ENCODE data around the gene RSPH3.
"Not testable (repeated sequence)": the region's sequence is repeated elsewhere in the genome, so short reads cannot be mapped to it uniquely, and the experiment has no call there.

RSPH3 gene

GRCh38 chr6:158999666-159000403, at the start of gene RSPH3:
Gene RSPH3, minus strand, starts transcription at chr6:159000202. Its CDS starts 652 bp downstream, at chr6:158999550.
- peak; percentile 86 for DNase-seq (ENCODE audit: low read depth)

- no peak for DNase-seq (ENCODE audit: low read depth)
These were observed 48.1 kb upstream of the RSPH3 start for GRCh38 chr6:159047891-159048685.

GRCh38 chr6:159045801-159046200, 45.8 kb upstream of the RSPH3 start:
- DNase-seq (ENCODE audit: low read depth): no peak

- no peak for DNase-seq (ENCODE audit: low read depth)
These were observed 45.1 kb upstream of the RSPH3 start, which contains the start of gene TAGAP for GRCh38 chr6:159044899-159045727. Gene TAGAP, minus strand, starts transcription at chr6:159044991. Its CDS starts 845 bp downstream, at chr6:159044146.

- DNase-seq (ENCODE audit: low read depth): no peak
These were observed 43.9 kb upstream of the RSPH3 start for GRCh38 chr6:159043947-159044346.

- no peak for DNase-seq (ENCODE audit: low read depth)
These were observed 43.2 kb upstream of the RSPH3 start for GRCh38 chr6:159043251-159043650.

GRCh38 chr6:159042826-159043181, 42.8 kb upstream of the RSPH3 start:
- DNase-seq (ENCODE audit: low read depth): no peak

GRCh38 chr6:159042003-159042825, 42.2 kb upstream of the RSPH3 start:
- DNase-seq (ENCODE audit: low read depth): peak; percentile 35

GRCh38 chr6:159041181-159041580, 41.2 kb upstream of the RSPH3 start:
- no peak for DNase-seq (ENCODE audit: low read depth)

- DNase-seq (ENCODE audit: low read depth): no peak
These were observed 39.9 kb upstream of the RSPH3 start for GRCh38 chr6:159039885-159040258.

- no peak for DNase-seq (ENCODE audit: low read depth)
These were observed 39.2 kb upstream of the RSPH3 start for GRCh38 chr6:159038914-159039884.

- DNase-seq (ENCODE audit: low read depth): not testable (repeated sequence)
These were observed 38.3 kb upstream of the RSPH3 start for GRCh38 chr6:159038318-159038717.

GRCh38 chr6:159037756-159038290, 37.8 kb upstream of the RSPH3 start:
- DNase-seq (ENCODE audit: low read depth): no peak

GRCh38 chr6:159036673-159037072, 36.7 kb upstream of the RSPH3 start:
- DNase-seq (ENCODE audit: low read depth): no peak

- DNase-seq (ENCODE audit: low read depth): no peak
These were observed 35.9 kb upstream of the RSPH3 start for GRCh38 chr6:159035891-159036290.

- no peak for DNase-seq (ENCODE audit: low read depth)
These were observed 33.4 kb upstream of the RSPH3 start for GRCh38 chr6:159033160-159034049.

GRCh38 chr6:159031846-159032245, 31.8 kb upstream of the RSPH3 start:
- no peak for DNase-seq (ENCODE audit: low read depth)

GRCh38 chr6:159030168-159030567, 30.2 kb upstream of the RSPH3 start:
- no peak for DNase-seq (ENCODE audit: low read depth)

- DNase-seq (ENCODE audit: low read depth): not testable (repeated sequence)
These were observed 25.2 kb upstream of the RSPH3 start for GRCh38 chr6:159025224-159025623.
